NCI-H1092 (cell line): Measurements from ENCODE around the gene BTLA.
"Not testable (repeated sequence)": the region's sequence is repeated elsewhere in the genome, so short reads cannot be mapped to it uniquely, and the experiment has no call there.

Experiments used
- DNase-seq: peaks from one replicate; lab custom pipeline; 2025; lab: John Stamatoyannopoulos, UW

Gene BTLA

DNA sequence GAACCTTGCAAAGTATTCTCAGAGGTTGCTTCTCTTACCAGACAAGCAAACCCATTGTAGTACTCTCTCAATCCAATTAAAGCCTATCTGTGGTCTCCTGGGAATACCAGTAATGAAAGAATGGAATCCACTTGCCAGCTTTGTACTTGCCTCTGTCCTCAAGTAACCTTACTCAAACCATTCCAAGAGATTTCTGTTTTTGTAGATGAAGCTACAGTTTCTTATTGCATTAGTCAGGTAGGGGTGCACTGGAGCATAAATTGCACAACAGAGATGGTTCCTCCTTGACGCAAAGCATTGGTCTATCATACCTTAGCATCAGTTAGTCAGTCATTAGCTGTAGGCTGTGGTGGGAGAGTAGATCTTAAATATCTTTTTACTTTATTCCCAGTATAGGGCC, 52.9 kb downstream of the BTLA start:
- no peak for DNase-seq

DNA sequence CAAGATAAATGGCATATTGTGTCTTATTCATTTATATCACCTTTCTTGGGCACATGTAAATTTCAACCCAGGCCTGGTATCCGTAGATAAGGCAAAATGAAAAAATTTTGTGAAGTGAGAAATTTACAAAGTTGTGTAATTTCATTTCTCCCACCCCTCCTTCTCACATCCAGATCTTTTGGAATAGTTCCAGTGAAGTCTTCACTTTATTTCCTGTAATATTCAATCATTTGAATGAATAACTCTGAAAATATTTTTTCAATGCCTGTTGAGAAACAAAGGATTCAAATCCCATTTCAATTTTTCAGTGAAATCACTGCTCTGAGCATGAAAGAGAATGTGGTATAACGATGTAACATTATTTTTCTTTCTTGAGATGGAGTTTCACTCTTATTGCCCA, 53.4 kb downstream of the BTLA start:
- DNase-seq: no peak

DNA sequence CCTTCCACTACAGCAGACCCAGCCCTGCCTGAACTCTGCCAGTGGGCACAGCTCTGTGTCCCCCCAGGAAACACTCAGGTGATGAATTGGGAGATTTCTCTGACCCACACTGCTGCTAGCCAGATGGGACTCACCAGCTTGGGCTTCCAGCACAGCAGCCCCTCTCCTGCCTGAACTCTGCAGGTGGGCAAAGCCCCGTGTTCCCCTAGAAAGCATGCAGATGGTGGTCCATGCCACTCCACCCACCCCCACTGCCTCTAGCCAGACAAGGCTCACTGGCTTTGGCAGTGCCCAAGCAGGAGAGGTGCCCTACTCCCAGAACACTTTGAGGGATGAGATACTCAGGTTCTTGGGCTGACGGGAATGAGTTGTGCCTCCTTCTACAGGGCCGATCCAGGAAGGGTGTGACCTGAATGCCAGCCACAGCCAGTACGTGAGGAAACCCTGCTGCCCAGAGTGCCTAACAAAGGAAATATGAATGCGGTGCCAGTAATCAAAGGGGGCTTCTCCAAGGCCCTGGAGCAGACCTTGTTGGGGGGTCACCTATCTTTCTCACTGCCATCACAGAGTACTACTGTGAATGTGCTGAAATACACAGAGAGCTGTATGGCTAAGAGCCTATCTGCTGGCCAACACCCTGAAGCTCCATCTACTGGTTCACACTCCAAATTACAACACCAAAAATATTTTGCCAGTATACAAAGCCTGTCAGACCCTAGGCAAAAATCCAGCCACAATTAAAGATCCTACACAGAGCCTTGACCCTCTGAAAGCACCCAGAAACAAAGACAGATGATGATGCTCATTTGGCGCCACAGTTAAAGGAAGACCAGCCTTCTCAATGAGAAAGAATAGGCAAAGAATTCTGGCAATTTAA, 61.9 kb downstream of the BTLA start:
- no peak for DNase-seq

DNA sequence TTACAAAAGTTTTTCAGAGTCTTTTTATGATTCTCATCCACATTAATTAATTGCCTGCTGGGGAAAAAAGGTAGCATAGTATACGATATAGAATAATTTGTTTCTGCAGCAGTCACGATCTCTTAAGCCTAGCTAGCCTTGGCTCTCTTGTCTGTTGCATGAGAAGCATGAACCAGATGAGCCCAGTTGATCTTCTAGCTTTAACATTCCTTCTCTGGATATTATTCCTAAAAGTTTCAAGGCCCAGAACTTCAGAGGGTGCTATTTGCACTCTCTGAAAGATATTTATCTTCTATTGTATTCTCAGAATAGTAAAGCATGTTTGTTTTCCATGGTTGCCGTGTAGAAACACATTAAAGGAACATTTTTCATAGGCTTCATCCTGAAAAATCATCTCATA, 69.3 kb downstream of the BTLA start:
- no peak for DNase-seq

DNA sequence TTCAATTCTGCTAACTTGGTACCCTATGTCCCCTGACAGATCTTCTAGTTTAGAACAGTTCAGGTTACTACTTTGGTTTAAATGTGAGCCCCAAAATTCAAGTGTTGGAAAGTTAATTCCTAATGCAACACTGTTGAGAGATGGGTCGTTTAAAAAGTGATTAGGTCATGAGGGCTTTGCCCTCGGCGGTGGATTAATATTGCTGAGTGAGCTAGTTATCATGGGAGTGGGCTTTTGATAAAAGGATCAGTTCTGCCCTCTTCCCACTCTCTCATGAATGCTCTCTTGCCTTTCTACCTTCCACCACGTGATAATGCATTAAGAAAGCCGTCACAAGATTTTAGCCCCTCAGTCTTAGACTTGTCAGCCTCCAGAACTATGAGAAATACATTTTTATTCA, 72.1 kb downstream of the BTLA start:
- no peak for DNase-seq

DNA sequence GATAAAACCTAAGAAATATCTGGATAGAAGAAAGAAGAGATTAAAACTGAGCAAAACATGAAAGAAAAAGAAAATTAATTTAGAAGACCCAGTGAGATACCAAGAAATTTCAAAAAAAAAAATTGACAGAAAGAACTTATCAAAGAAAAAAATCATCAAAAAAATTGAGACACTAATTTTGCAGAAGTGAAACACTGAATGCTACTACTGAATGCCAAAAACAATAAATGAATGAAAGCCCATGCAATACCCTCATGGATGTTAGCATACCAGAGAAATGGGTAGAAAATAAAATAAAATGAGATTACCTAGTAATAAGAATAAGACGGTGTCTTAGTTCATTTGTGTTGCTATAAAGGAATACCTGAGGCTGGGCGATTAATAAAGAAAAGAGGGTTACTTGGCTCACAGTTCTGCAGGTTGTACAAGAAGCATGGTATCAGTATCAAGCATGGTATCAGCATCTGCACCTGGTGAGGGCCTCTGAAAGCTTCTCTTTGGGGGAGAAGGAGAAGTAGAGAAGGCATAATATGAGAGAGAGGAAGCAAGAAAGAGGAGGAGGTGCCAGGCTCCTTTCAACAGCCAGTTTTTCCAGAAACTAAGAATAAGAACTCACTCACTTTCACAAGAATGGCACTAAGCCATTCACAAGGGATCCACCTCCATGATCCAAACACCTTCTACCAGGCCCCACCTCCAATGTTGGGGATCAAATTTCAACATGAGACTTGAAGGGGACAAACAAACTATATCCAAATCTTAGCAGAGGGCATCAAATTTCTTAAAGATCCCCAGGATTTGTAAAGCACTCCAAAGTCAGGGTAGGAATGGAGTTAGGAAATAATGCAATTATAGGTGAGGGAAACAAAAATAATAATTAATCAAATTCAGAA, 73.2 kb downstream of the BTLA start:
- DNase-seq: no peak

DNA sequence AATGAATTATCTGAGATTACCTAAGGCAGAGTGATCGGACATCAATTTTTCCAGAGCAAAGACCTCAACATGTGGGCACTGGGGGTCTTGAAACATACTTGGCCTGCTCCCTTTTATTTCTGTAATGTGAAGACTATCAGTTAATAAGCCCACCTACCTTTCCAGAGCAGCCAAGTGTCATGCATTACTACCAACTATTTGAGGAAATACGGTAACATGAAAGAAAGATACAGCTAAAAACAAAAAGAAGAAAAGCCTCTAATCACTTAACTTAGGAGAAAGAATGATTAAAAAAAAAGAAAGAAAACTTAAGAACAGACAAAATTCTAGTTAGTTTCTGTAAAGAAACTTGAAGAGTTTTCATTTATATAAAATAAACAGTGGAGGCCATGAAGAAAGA, 73.9 kb downstream of the BTLA start:
- no peak for DNase-seq

DNA sequence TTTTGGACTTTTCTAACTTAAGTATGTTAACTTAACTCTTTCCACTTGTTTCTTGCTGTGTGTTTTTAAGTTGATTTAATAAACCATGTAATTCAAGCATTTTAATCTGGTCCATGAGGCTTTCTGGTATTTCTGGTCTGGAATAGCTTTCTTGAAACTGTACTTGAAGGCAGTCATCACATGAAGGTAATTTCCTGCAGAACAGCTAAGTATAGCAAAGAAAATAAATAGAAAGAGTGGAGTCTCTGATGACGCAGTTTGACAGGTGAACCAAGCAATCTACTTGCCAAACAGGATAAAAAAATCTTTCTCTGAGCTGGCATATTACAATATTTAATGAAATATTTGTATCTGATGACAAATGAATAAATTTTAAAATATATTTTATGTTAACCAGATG, 74.9 kb downstream of the BTLA start:
- DNase-seq: no peak

DNA sequence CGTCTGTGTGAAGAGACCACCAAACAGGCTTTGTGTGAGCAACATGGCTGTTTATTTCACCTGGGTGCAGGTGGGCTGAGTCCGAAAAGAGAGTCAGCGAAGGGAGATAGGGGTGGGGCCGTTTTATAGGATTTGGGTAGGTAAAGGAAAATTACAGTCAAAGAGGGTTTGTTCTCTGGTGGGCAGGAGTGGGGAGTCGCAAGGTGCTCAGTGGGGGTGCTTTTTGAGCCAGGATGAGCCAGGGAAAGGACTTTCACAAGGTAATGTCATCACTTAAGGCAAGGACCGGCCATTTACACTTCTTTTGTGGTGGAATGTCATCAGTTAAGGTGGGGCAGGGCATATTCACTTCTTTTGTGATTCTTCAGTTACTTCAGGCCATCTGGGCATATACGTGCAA, 76.4 kb downstream of the BTLA start:
- DNase-seq: not testable (repeated sequence)

DNA sequence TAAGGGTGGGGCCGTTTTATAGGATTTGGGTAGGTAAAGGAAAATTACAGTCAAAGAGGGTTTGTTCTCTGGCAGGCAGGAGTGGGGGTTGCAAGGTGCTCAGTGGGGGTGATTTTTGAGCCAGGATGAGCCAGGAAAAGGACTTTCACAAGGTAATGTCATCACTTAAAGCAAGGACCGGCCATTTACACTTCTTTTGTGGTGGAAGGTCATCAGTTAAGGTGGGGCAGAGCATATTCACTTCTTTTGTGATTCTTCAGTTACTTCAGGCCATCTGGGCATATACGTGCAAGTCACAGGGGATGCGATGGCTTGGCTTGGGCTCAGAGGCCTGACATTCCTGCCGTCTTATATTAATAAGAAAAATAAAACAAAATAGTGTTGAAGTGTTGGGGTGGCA, 80.7 kb downstream of the BTLA start:
- not testable (repeated sequence) for DNase-seq

DNA sequence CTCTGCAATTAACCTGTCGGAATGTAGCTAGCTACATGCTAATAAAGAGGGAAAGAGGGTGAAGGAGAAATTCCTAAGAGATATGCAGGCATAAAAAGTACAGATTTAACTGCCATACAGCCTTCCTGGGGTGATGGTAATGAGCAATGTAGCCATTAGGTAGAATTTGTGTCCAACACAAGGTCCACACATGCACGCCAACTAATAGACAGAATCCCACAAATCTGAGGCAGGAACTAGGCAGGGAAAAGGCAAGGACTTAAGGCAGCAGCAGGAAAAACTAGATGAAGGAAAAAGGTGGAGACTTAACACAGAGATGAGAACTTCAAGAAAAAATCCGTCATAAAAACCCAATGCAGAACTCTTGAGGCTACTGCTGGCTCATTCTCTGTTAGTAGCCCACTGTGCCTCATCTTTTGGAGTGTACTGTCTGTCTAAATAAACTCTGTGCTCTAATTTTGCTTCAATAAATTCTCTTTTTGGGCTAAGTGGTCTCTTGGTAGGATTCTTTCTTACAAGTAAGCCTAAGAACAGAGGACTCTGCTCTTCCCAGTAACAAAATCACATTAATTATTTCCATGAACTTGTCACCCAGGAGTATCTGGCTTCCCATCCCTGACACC, 81.5 kb downstream of the BTLA start:
- no peak for DNase-seq

DNA sequence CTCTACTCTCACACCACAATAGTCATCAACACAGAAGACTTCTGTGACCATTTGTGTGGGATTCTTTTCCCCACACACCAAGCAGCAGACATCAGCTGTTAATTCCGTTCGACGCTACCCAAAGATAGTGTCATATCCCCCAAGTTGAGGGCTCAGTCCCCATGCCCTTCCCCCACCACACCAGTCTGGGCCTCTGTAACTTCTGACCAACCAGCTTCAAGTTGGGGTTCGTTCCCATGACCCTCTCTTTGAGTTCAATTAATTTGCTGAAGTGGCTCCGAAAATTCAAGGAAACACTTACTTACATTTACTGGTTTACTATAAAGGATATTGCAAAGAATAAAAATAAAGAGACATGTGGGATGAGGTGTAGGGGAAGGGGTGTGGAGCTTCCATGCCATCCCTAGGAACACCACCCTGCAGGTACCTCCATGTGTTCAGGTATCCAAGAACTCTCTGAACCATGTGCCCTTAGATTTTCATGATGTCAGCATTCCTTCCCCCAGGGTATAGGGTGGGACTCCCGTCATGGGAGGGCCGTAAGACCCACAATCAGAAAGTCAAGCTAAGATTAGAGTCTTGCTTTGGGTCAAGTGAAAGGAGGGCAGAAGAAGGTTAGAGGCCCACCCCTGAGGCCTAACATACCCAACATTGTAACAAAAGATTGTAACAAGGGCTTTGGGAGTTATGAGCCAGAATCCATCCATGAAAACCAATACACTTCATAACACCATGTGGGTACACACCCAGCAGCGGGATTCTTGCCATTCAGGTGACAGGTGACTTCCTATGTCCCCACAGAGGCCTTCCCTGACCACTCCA, 82.7 kb downstream of the BTLA start:
- no peak for DNase-seq

DNA sequence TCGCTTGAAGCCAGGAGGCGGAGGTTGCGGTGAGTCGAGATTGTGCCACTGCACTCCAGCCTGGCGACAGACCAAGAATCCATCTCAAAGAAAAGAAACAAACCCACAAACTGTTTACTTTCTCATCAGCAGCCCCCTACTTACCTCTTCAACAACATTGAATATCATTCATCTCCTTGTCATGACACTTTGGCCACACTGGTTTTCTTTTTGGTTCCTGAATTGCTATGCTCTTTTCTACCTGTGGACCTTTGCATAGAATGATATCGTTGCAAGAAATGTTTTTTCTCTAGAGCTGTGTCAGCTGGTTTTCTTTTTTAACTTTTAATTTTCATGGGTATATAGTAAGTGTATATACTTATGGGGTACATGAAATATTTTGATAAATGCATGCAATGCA, 83.9 kb downstream of the BTLA start:
- DNase-seq: no peak
